ENCODE measurements around the gene YAP1. TPM values are rescaled to one million over a fixed set of nuclear protein-coding genes. Genes with fewer than 3 reads are reported as not detected.

YAP1 gene
- total RNA-seq, 1 donor from 2014 or later = 204 TPM

GRCh38 chr11:102071497-102072472 lies 38.5 kb upstream of the YAP1 start:
- Mint-ChIP-seq H3K4me1 (ENCODE audit: low read depth) (peaks cover 2% of the 10 kb centered on the region), H3K36me3 (ENCODE audit: insufficient read depth) (peaks cover 5% of the 10 kb centered on the region), H3K27me3 (no peaks in the 10 kb centered on the region)

GRCh38 chr11:102073253-102073652 lies 37.0 kb upstream of the YAP1 start:
- Mint-ChIP-seq H3K4me3 (ENCODE audit: low read depth) (no peak overlapping the region), H3K27me3 (no peaks in the 10 kb centered on the region)

More at GRCh38 chr11:102071497-102072472, 38.5 kb upstream of the YAP1 start:
- Mint-ChIP-seq H3K27ac (no peak overlapping the region), H3K4me3 (ENCODE audit: low read depth) (no peak overlapping the region), H3K9me3 (ENCODE audit: low read depth) (peaks cover 28% of the 10 kb centered on the region)
- no peak for DNase-seq (ENCODE audit: low spot score, unreplicated experiment)
- no peak for TF ChIP-seq CTCF (IDR thresholded peaks at IDR 0.05; ENCODE audit: unreplicated experiment)

GRCh38 chr11:102079625-102080024 lies 30.6 kb upstream of the YAP1 start:
- no peaks in the 10 kb centered on the region for H3K36me3 Mint-ChIP-seq (ENCODE audit: insufficient read depth)
- DNase-seq (ENCODE audit: low spot score, unreplicated experiment) = no peak
- H3K27ac Mint-ChIP-seq = no peak overlapping the region
- TF ChIP-seq CTCF (IDR thresholded peaks at IDR 0.05; ENCODE audit: unreplicated experiment) = no peak
- no peak overlapping the region for H3K4me3 Mint-ChIP-seq (ENCODE audit: low read depth)
- no peaks in the 10 kb centered on the region for H3K27me3 Mint-ChIP-seq
- H3K9me3 Mint-ChIP-seq (ENCODE audit: low read depth) = no peaks in the 10 kb centered on the region
- H3K4me1 Mint-ChIP-seq (ENCODE audit: low read depth) = peaks cover 2% of the 10 kb centered on the region

More at GRCh38 chr11:102073253-102073652, 37.0 kb upstream of the YAP1 start:
- H3K4me1 Mint-ChIP-seq (ENCODE audit: low read depth) = peaks cover 2% of the 10 kb centered on the region
- no peak overlapping the region for H3K27ac Mint-ChIP-seq
- peaks cover 5% of the 10 kb centered on the region for H3K36me3 Mint-ChIP-seq (ENCODE audit: insufficient read depth)
- H3K9me3 Mint-ChIP-seq (ENCODE audit: low read depth) = peaks cover 28% of the 10 kb centered on the region
- no peak for DNase-seq (ENCODE audit: low spot score, unreplicated experiment)
- TF ChIP-seq CTCF (IDR thresholded peaks at IDR 0.05; ENCODE audit: unreplicated experiment) = no peak

GRCh38 chr11:102081313-102081712 lies 28.9 kb upstream of the YAP1 start:
- no peak for TF ChIP-seq CTCF (IDR thresholded peaks at IDR 0.05; ENCODE audit: unreplicated experiment)
- H3K4me1 Mint-ChIP-seq (ENCODE audit: low read depth) = peaks cover 1% of the 10 kb centered on the region
- no peak overlapping the region for H3K27ac Mint-ChIP-seq
- no peaks in the 10 kb centered on the region for H3K36me3 Mint-ChIP-seq (ENCODE audit: insufficient read depth)
- no peaks in the 10 kb centered on the region for H3K27me3 Mint-ChIP-seq
- H3K4me3 Mint-ChIP-seq (ENCODE audit: low read depth) = no peak overlapping the region
- DNase-seq (ENCODE audit: low spot score, unreplicated experiment) = no peak
- no peaks in the 10 kb centered on the region for H3K9me3 Mint-ChIP-seq (ENCODE audit: low read depth)

GRCh38 chr11:102085864-102086551 lies 24.2 kb upstream of the YAP1 start:
- peaks cover 3% of the 10 kb centered on the region for H3K4me1 Mint-ChIP-seq (ENCODE audit: low read depth)
- H3K36me3 Mint-ChIP-seq (ENCODE audit: insufficient read depth) = no peaks in the 10 kb centered on the region
- H3K27ac Mint-ChIP-seq = no peak overlapping the region
- no peak for TF ChIP-seq CTCF (IDR thresholded peaks at IDR 0.05; ENCODE audit: unreplicated experiment)
- no peak overlapping the region for H3K4me3 Mint-ChIP-seq (ENCODE audit: low read depth)
- no peaks in the 10 kb centered on the region for H3K9me3 Mint-ChIP-seq (ENCODE audit: low read depth)
- H3K27me3 Mint-ChIP-seq = no peaks in the 10 kb centered on the region
- DNase-seq (ENCODE audit: low spot score, unreplicated experiment) = no peak
